PC-9 (cell line): ENCODE results near the gene JDP2. TPM values are rescaled to one million over a fixed set of nuclear protein-coding genes. Genes with fewer than 3 reads are reported as not detected.

Experiments
- BruUV-seq: library from RNA; stranded (reverse); fragments of 400-500 nt; replicated peaks from 2 replicates; lab custom pipeline; 2021; lab: Mats Ljungman, UMichigan
- CTCF ChIA-PET: fragments of 300-600 bp; sonication (Branson Sonifier 250); formaldehyde crosslinking; loops from one replicate; lab custom pipeline; 2022; ENCODE audit warnings: antibody characterized with exemption; lab: Charles Lee
- POLR2A ChIA-PET: fragments of 300-600 bp; sonication (Branson Sonifier 250); formaldehyde crosslinking; loops from one replicate; lab custom pipeline; 2022; ENCODE audit warnings: antibody characterized with exemption; ENCODE audit not compliant: unreplicated experiment; lab: Charles Lee
- DNase-seq, 2 experiments: peaks; one replicate each; pipeline versions ENCODE4 v3.0.0 to v3.0.0-alpha.2; 2015 to 2022; ENCODE audit warnings: mixed read lengths in 1 of 2
- H2AFZ ChIP-seq: fragments of 200-600 bp; sonication (generic); 2 replicates; pipeline ENCODE4 v1.8.1; 2017; ENCODE audit warnings: antibody characterized with exemption
- H3F3A ChIP-seq: fragments of 200-600 bp; sonication (generic); 2 replicates; pipeline ENCODE4 v1.8.1; 2017; ENCODE audit warnings: antibody characterized with exemption, mild to moderate bottlenecking, low read depth; ENCODE audit not compliant: insufficient read depth
- H3K27ac ChIP-seq: fragments of 200-600 bp; sonication (generic); 2 replicates; pipeline ENCODE4 v1.6.1; 2016; ENCODE audit warnings: mixed run types
- H3K27me3 ChIP-seq: fragments of 200-600 bp; sonication (generic); 2 replicates; pipeline ENCODE4 v1.6.1; 2016; ENCODE audit warnings: low read depth, mixed run types; ENCODE audit not compliant: insufficient read depth
- H3K36me3 ChIP-seq: fragments of 200-600 bp; sonication (generic); 2 replicates; pipeline ENCODE4 v1.6.1; 2016; ENCODE audit warnings: low read depth, mixed run types
- H3K4me1 ChIP-seq: fragments of 200-600 bp; sonication (generic); replicated peaks from 2 replicates; pipeline ENCODE4 v1.6.1; 2016; ENCODE audit warnings: mixed run types; ENCODE audit not compliant: insufficient read depth
- H3K4me2 ChIP-seq: fragments of 200-600 bp; sonication (generic); 2 replicates; pipeline ENCODE4 v1.6.1; 2017; ENCODE audit warnings: mixed run types
- H3K4me3 ChIP-seq: fragments of 200-600 bp; sonication (generic); 2 replicates; pipeline ENCODE4 v1.6.1; 2016; ENCODE audit warnings: mixed run types
- H3K79me2 ChIP-seq: fragments of 200-600 bp; sonication (generic); 2 replicates; pipeline ENCODE4 v1.6.1; 2017; ENCODE audit warnings: low read depth, mixed run types
- H3K9me2 ChIP-seq: fragments of 200-600 bp; sonication (generic); 2 replicates; pipeline ENCODE4 v1.8.1; 2017; ENCODE audit warnings: mild to moderate bottlenecking; ENCODE audit not compliant: insufficient read depth
- H3K9me3 ChIP-seq: fragments of 200-600 bp; sonication (generic); 2 replicates; pipeline ENCODE4 v1.8.1; 2016; ENCODE audit warnings: low read depth; ENCODE audit not compliant: insufficient read depth
- H4K20me1 ChIP-seq: fragments of 200-600 bp; sonication (generic); 2 replicates; pipeline ENCODE4 v1.8.1; 2017; ENCODE audit not compliant: insufficient read depth
- EZH2 ChIP-seq: fragments of 200-600 bp; sonication (generic); IDR thresholded peaks from 2 replicates; pipeline ENCODE4 v1.8.0; 2017; ENCODE audit warnings: antibody characterized with exemption, low read depth
- intact Hi-C: fragments of 100-400 bp; cut with micrococcal nuclease; formaldehyde crosslinking; loops from one replicate; pipeline ENCODE4 v1.10.0; 2022; ENCODE audit not compliant: unreplicated experiment
- total RNA-seq: library from RNA; stranded (reverse); gene quantifications from 2 replicates; pipeline ENCODE4 v1.2.3, GENCODE V29; 2021
- TF ChIP-seq, protein P1 (sequence below): fragments of 200-600 bp; sonication (generic); conservative IDR thresholded peaks from 2 replicates; pipeline ENCODE4 v1.6.1; 2017; ENCODE audit warnings: mixed run types, antibody characterized with exemption, mild to moderate bottlenecking, moderate library complexity

JDP2 gene
- total RNA-seq, 1 experiment from 2014 or later, result 186 TPM

DNA sequence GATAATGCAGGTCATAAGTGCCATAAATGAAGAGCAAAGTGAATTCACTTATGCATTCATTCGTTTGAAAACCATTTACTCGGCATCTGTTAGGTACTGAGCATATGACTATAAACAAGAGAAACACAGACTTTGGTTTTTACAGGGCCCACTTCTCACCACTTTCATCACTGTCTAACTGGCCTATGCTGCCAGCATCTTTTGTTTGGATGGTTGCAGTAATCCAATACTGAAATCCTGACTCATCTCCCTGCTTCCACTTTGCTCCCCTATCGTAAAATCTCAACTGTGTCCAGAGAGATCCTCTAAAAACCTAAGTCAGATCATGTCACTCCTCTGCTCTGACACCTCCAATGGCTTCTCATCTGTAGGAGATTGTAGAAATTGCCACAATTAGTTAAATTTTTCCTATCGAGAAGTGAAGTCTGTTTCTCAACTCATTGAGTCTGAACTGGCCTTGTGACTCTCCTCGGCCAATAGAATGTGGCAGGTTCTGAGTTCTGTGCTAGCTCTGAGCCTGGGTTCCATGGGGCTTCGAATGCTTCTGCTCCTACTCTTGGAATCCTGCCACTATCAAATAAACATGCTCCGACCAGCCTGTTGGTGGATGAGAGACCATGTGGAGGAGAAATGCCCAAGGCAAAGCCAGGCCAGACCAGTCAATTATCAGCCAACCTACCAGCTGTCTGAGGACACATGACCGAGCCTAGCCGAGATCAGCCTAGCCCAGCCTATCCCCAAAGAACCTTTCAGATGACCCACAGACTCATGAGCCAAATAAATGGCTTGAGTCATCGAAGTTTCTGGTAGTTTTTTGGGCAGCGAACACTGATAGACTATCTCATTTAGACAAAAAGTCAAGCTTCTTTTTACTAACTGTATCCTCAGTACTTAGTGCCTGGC lies 92.3 kb downstream of the JDP2 start:
- H3F3A ChIP-seq, result peaks cover 37% of the 10 kb centered on the region
- H3K36me3 ChIP-seq, result no peaks in the 10 kb centered on the region
- no TSS peak for BruUV-seq
- intact Hi-C loops, result no loop called here
- peaks cover 60% of the 10 kb centered on the region for H3K4me1 ChIP-seq
- TF ChIP-seq, protein P1, sequence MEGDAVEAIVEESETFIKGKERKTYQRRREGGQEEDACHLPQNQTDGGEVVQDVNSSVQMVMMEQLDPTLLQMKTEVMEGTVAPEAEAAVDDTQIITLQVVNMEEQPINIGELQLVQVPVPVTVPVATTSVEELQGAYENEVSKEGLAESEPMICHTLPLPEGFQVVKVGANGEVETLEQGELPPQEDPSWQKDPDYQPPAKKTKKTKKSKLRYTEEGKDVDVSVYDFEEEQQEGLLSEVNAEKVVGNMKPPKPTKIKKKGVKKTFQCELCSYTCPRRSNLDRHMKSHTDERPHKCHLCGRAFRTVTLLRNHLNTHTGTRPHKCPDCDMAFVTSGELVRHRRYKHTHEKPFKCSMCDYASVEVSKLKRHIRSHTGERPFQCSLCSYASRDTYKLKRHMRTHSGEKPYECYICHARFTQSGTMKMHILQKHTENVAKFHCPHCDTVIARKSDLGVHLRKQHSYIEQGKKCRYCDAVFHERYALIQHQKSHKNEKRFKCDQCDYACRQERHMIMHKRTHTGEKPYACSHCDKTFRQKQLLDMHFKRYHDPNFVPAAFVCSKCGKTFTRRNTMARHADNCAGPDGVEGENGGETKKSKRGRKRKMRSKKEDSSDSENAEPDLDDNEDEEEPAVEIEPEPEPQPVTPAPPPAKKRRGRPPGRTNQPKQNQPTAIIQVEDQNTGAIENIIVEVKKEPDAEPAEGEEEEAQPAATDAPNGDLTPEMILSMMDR, result no peak
- TF ChIP-seq EZH2, result no peak
- DNase-seq, result peak in 1 of 2 experiments; percentile 82
- H3K9me3 ChIP-seq, result no peaks in the 10 kb centered on the region
- H3K79me2 ChIP-seq, result peaks cover 28% of the 10 kb centered on the region
- ChIA-PET CTCF (interaction anchor here (0.5 to 1.5 kb wide), 4 partner anchors 11 to 462 kb away, joined by 3 to 8 read pairs (median 4); no protein-coding TSS in a partner anchor), POLR2A (no interaction called here)
- peak overlapping the region; percentile 87 for H3K4me2 ChIP-seq
- H3K4me3 ChIP-seq, result no peak overlapping the region
- peak overlapping the region; percentile 26; the same call in 1 of the 2 replicates for H2AFZ ChIP-seq
- peak overlapping the region; percentile 93 for H3K27ac ChIP-seq
- no peaks in the 10 kb centered on the region for H3K9me2 ChIP-seq
- H4K20me1 ChIP-seq, result no peaks in the 10 kb centered on the region
- no peaks in the 10 kb centered on the region for H3K27me3 ChIP-seq

DNA sequence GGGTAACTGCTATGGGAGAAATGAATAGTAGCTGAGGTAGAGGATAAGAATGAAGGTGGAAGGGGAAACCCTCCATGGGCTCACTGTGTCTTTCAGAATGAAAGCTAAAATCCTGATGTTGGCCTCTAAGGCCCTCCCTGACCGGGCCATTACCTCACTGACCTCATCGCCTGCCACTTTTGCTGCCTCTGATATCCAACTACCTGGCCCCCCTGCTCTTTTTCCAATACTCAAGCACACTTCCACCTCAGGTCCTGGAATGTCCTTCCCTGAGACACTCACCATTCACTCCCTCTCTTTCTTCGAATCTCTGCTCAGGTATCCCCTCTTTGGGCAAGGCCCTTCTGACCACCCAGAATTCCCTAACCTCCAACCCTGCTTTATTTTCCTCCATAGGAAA lies 93.0 kb downstream of the JDP2 start:
- 0 out of 2 replicates have a peak overlapping the region, but pooled peaks have one; percentile 3 for H2AFZ ChIP-seq
- peaks cover 37% of the 10 kb centered on the region for H3F3A ChIP-seq
- peak overlapping the region; percentile 93 for H3K27ac ChIP-seq
- H3K4me2 ChIP-seq, result peak overlapping the region; percentile 87
- no peak for TF ChIP-seq EZH2
- TF ChIP-seq, protein P1, result no peak
- H3K27me3 ChIP-seq, result no peaks in the 10 kb centered on the region
- no peaks in the 10 kb centered on the region for H3K36me3 ChIP-seq
- intact Hi-C loops, result loop anchor here (1.0 kb wide), 9 partner anchors 10 to 214 kb away; no protein-coding TSS in a partner anchor
- H4K20me1 ChIP-seq, result no peaks in the 10 kb centered on the region
- TSS peak; percentile 65 for BruUV-seq
- H3K4me3 ChIP-seq, result peak overlapping the region; percentile 12; the same call in 1 of the 2 replicates
- ChIA-PET CTCF (interaction anchor here (0.5 to 3.4 kb wide), 5 partner anchors 12 to 1026 kb away, joined by 3 to 39 read pairs (median 4); no protein-coding TSS in a partner anchor), POLR2A (interaction anchor here (0.6 to 1.2 kb wide), 8 partner anchors 15 to 550 kb away, joined by 3 to 31 read pairs (median 9); no protein-coding TSS in a partner anchor)
- peaks cover 60% of the 10 kb centered on the region for H3K4me1 ChIP-seq
- no peak for DNase-seq
- H3K9me2 ChIP-seq, result no peaks in the 10 kb centered on the region
- H3K9me3 ChIP-seq, result no peaks in the 10 kb centered on the region
- peaks cover 29% of the 10 kb centered on the region for H3K79me2 ChIP-seq

DNA sequence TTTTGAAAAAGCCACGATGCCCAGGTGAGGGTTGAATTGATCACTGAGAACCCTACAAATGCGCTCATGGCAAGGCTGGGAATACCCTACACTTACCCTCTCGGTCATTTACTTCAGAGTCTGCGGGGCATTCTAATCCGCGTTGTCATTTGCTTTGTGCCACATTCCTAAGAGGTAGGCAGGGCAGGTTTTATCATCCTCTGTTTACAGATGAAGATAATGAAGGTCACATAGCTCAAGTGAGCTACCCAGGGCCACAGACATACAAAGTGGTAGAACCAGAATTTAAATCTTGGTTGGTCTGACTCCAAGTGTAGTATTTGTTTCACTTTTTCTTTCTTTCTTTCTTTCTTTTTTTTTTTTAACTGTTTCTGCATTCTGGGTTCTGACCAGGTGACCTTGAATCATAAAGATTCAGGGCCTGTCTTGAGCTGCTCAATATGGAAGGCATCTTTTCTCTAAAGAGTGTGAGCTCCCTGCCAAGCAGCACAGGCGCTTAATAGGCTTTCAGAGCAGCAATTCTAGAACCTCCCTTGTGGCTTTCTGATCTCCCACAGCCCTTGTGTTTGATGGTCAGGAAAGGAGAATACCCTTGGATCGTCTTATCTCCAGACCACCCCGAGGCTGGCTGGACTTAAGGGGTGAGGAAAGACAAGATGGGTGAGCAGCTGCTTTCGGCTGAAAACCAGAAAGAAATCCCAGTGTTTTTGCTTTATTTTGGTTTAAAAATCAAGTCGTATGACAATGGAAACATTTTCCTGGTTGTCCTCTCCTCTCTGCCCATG lies 93.8 kb downstream of the JDP2 start:
- TF ChIP-seq, protein P1, result peak; percentile 25; the same call in 1 of the 2 replicates
- no peak for TF ChIP-seq EZH2
- no TSS peak for BruUV-seq
- CTCF ChIA-PET, result interaction anchor here (0.6 to 3.4 kb wide), 10 partner anchors 14 to 1490 kb away, joined by 4 to 39 read pairs (median 6); partner anchors contain the start of gene TGFB3
- H3K27me3 ChIP-seq, result no peaks in the 10 kb centered on the region
- peaks cover 34% of the 10 kb centered on the region for H3K79me2 ChIP-seq
- intact Hi-C loops, result loop anchor here (1.0 kb wide), 10 partner anchors 10 to 214 kb away; no protein-coding TSS in a partner anchor
- POLR2A ChIA-PET, result interaction anchor here (0.6 to 1.2 kb wide), 13 partner anchors 14 to 550 kb away, joined by 3 to 31 read pairs (median 6); no protein-coding TSS in a partner anchor
- peaks cover 60% of the 10 kb centered on the region for H3K4me1 ChIP-seq
- H4K20me1 ChIP-seq, result no peaks in the 10 kb centered on the region
- H3K36me3 ChIP-seq, result peaks cover 6% of the 10 kb centered on the region
- DNase-seq, result peak; percentile 88 to 99
- H3K9me3 ChIP-seq, result no peaks in the 10 kb centered on the region
- peak overlapping the region; percentile 87 for H2AFZ ChIP-seq
- H3K9me2 ChIP-seq, result no peaks in the 10 kb centered on the region
- peak overlapping the region; percentile 68 for H3K4me3 ChIP-seq
- peaks cover 37% of the 10 kb centered on the region for H3F3A ChIP-seq
- H3K4me2 ChIP-seq, result peak overlapping the region; percentile 87
- H3K27ac ChIP-seq, result peak overlapping the region; percentile 93
